ENCODE results near the gene NR5A2. TPM values are rescaled to one million over a fixed set of nuclear protein-coding genes. Genes with fewer than 3 reads are reported as not detected.

NR5A2 gene
- total RNA-seq, 1 experiment from 2014 or later = 4.7 TPM

- no peaks in the 10 kb centered on the region for H3K23me2 ChIP-seq (ENCODE audit: insufficient read length, low read depth, low read length, poor library complexity, severe bottlenecking)
- Mint-ChIP-seq H3K27ac (0 out of 7 replicates have a peak overlapping the region, but pooled peaks of 1 of the 3 experiments have one; percentile 6), H3K4me1 (peaks cover 16 to 17% of the 10 kb centered on the region in 2 experiments), H3K4me3 (no peak overlapping the region), H3K9me3 (no peaks in the 10 kb centered on the region; a peak in 1 of 5 replicates), H3K36me3 (ENCODE audit: insufficient read depth in 1 of 3, low read depth in 3 of 3) (0 out of 7 replicates have a peak, but pooled peaks cover 0 to 5% (median 0%) of the 10 kb centered on the region in 3 experiments), H3K27me3 (ENCODE audit: low read depth) (no peaks in the 10 kb centered on the region)
- H3K9ac ChIP-seq (ENCODE audit: extremely low read depth, insufficient read length, low read length) = no peak overlapping the region
- H4K20me1 ChIP-seq (ENCODE audit: control insufficient read depth, insufficient read depth, insufficient read length) = no peaks in the 10 kb centered on the region
- H3K4ac ChIP-seq (ENCODE audit: low read depth, low read length) = no peak overlapping the region
- no peak overlapping the region for H2BK15ac ChIP-seq (ENCODE audit: low read depth, low read length)
- no peak overlapping the region for H2AK5ac ChIP-seq (ENCODE audit: insufficient read length, low read length)
- H3K18ac ChIP-seq (ENCODE audit: insufficient read length, low read depth, low read length) = no peak overlapping the region
- no peak overlapping the region for H4K5ac ChIP-seq (ENCODE audit: insufficient read length, low read depth, low read length)
- no peaks in the 10 kb centered on the region for H3K27me3 ChIP-seq (ENCODE audit: insufficient read depth, low read length)
- no peak overlapping the region for H3K14ac ChIP-seq (ENCODE audit: insufficient read depth, low read length)
- no peak overlapping the region for H2BK120ac ChIP-seq (ENCODE audit: low read depth, low read length, poor library complexity, severe bottlenecking)
- no peak overlapping the region for H4K91ac ChIP-seq (ENCODE audit: insufficient read length, low read depth, low read length)
- WGBS (ENCODE audit: extremely low coverage, insufficient read length, low lambda C conversion rate) = no CpG with 5 or more reads among the region's 6 CpGs
- H3K4me2 ChIP-seq (ENCODE audit: insufficient read depth, insufficient read length, low read length) = no peak overlapping the region
- H3K79me2 ChIP-seq (ENCODE audit: insufficient read depth, low read length) = no peaks in the 10 kb centered on the region
- no peak overlapping the region for H2BK20ac ChIP-seq (ENCODE audit: low read depth, low read length, poor library complexity, severe bottlenecking)
- no peak overlapping the region for H2AFZ ChIP-seq (ENCODE audit: low read length)
- no peak overlapping the region for H3T11ph ChIP-seq (ENCODE audit: low read length)
- no peak overlapping the region for H2BK5ac ChIP-seq (ENCODE audit: insufficient read length, low read length)
- H2BK12ac ChIP-seq (ENCODE audit: insufficient read length, low read depth, low read length) = no peak overlapping the region
- no peak overlapping the region for H3K56ac ChIP-seq (ENCODE audit: insufficient read length, low read depth, low read length)
- H4K8ac ChIP-seq (replicated peaks; ENCODE audit: insufficient read length, low read depth, low read length) = no peak overlapping the region
- DNase-seq = no peak
- H3K27ac ChIP-seq (ENCODE audit: insufficient read length, low read depth, low read length) = no peak overlapping the region
- H3K23ac ChIP-seq (ENCODE audit: insufficient read length, low read depth, low read length) = no peak overlapping the region
- no peaks in the 10 kb centered on the region for H3K79me1 ChIP-seq (ENCODE audit: insufficient read depth, low read depth, low read length, poor library complexity, severe bottlenecking)
- no peaks in the 10 kb centered on the region for H3K4me1 ChIP-seq (ENCODE audit: insufficient read depth, low read length)
- no peaks in the 10 kb centered on the region for H3K9me3 ChIP-seq (ENCODE audit: control insufficient read depth, low read depth, low read length)
- no peak for TF ChIP-seq CTCF (conservative IDR thresholded peaks at IDR 0.05)
Measured at GRCh38 chr1:199982606-199983005, 44.9 kb upstream of the NR5A2 start.

All from H9 (cell line).